OCI-LY7 (cell line): ENCODE measurements around the gene APCDD1.

ENCODE experiments used
- EZH2phosphoT487 ChIP-seq: fragments of 200-600 bp; sonication (generic); IDR thresholded peaks from 2 replicates; pipeline ENCODE4 v1.6.1; 2018; ENCODE audit warnings: low read depth, borderline replicate concordance, mild to moderate bottlenecking, mixed run types, antibody characterized with exemption, low read length, moderate library complexity, mixed read lengths
- TF ChIP-seq, protein P1 (sequence below): fragments of 200-600 bp; sonication (generic); conservative IDR thresholded peaks from 2 replicates; pipeline ENCODE4 v1.5.1; 2014; ENCODE audit warnings: mild to moderate bottlenecking, antibody characterized with exemption, low read length, moderate library complexity, mixed read lengths

DNA sequence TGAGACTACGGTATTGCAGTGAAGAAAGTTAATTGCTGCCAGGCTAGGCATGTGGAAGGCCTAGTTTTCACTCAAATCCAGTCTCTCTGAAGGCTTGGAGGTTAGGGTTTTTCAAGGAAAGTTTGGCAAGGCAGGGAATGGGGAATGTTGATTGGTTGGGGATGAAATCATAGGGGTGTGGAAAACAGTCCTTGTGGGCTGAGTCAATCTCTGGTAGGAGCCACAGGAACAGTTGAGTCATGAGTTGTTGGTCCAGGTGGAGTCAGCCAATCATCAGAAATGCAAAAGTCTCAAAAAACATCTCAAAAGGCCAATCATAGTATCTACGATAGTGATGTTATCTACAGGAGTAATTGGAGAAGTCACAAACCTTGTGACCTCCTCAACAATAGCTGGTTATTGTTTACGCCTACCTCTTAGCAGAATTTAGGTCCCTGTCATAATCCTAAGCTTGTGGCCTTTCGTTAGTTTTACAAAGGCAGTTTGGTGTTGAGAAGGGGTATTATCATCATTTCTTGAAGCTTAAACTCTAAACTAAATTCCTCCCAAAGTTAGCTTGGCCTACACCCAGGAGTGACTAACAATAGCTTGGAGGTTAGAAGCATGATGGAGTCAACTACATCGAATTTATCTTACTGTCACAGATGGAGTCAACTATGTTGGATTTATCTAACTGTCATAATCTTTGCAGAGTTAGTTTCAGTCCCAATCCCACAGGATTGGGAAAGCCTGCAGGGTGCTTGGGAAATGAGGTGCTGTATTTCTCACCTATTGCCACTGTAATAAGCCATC, 33.7 kb upstream of the APCDD1 start:
- TF ChIP-seq, protein P1, sequence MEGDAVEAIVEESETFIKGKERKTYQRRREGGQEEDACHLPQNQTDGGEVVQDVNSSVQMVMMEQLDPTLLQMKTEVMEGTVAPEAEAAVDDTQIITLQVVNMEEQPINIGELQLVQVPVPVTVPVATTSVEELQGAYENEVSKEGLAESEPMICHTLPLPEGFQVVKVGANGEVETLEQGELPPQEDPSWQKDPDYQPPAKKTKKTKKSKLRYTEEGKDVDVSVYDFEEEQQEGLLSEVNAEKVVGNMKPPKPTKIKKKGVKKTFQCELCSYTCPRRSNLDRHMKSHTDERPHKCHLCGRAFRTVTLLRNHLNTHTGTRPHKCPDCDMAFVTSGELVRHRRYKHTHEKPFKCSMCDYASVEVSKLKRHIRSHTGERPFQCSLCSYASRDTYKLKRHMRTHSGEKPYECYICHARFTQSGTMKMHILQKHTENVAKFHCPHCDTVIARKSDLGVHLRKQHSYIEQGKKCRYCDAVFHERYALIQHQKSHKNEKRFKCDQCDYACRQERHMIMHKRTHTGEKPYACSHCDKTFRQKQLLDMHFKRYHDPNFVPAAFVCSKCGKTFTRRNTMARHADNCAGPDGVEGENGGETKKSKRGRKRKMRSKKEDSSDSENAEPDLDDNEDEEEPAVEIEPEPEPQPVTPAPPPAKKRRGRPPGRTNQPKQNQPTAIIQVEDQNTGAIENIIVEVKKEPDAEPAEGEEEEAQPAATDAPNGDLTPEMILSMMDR = no peak
- TF ChIP-seq EZH2phosphoT487 = no peak
